Choroid plexus epithelial cell (primary cell): ENCODE measurements around the gene COL4A1.
A peak's percentile ranks its signal among the peaks of the same experiment; 100 is the strongest.

Source experiments
- DNase-seq: peaks from one replicate; pipeline ENCODE4 v3.0.0-alpha.2; 2010; ENCODE audit warnings: low read depth
- H3K4me3 ChIP-seq: 2 replicates; pipeline ENCODE4 v1.5.1; 2011; ENCODE audit warnings: low read depth, mild to moderate bottlenecking, control low read depth, low read length, moderate library complexity
- TF ChIP-seq, protein P1 (sequence below): conservative IDR thresholded peaks from 2 replicates; pipeline ENCODE4 v1.5.1; 2011; ENCODE audit warnings: low read depth, mild to moderate bottlenecking, control low read depth, inconsistent platforms, low read length, moderate library complexity

The COL4A1 gene

DNA sequence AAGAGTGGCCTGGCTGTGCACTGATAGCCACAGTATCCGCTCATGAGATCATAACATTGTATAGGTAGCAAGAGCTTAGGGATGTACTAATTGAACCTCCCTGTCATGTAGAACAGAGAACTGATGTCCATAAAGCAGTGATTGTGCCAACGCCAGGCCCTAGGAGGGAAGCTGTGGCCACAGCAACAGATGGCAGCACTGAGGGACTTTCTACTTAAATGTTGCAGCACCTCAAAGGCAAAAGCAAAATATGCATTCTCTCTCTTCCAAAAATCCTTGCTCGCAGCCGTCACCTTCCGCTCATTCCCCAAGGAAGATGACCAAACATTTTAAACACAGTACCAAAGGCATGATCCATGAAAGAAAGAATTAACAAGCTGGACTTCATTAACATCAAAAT, 32.3 kb downstream of the COL4A1 start:
- H3K4me3 ChIP-seq = no peak overlapping the region
- TF ChIP-seq, protein P1, sequence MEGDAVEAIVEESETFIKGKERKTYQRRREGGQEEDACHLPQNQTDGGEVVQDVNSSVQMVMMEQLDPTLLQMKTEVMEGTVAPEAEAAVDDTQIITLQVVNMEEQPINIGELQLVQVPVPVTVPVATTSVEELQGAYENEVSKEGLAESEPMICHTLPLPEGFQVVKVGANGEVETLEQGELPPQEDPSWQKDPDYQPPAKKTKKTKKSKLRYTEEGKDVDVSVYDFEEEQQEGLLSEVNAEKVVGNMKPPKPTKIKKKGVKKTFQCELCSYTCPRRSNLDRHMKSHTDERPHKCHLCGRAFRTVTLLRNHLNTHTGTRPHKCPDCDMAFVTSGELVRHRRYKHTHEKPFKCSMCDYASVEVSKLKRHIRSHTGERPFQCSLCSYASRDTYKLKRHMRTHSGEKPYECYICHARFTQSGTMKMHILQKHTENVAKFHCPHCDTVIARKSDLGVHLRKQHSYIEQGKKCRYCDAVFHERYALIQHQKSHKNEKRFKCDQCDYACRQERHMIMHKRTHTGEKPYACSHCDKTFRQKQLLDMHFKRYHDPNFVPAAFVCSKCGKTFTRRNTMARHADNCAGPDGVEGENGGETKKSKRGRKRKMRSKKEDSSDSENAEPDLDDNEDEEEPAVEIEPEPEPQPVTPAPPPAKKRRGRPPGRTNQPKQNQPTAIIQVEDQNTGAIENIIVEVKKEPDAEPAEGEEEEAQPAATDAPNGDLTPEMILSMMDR = peak; percentile 55
- no peak for DNase-seq

DNA sequence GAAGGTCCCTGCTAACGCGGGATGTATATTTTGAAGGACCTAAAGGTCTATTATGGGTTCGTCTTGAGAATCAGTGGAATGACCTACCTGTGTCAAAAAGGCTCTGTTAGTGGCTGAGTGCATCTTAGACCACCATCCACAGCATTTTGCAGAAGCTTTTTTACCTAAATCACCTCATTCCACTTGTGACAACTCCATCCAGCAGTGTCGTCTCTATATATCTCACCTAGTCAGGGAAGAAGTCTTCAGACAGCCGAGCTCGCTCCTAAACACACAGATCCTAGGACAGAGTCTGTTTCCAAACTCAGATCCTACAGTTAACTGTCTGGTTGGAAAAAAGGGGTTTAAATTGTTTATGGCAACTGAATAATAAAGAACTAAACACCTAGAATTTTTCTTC, 33.7 kb downstream of the COL4A1 start:
- H3K4me3 ChIP-seq = no peak overlapping the region
- no peak for DNase-seq
- TF ChIP-seq, protein P1 = no peak

DNA sequence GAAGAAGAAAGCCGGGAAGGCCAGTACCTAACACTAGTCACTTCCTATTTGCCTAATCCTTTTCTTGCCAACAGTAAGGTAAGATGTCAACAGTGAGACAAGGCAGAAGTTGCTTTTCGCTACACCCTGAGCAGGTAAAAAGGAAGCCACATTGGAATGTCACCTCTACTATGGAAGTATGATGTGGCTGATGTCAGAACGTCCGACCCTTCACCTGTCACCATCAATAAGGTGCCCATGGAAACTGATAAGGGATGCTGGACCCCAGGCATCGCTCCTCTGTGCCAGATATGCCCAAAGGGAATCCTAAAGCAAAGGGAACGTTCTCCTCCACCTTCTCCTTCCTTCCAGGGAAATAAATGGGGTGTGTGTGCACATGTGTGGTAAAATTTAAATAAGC, 34.3 kb downstream of the COL4A1 start:
- DNase-seq = no peak
- TF ChIP-seq, protein P1 = no peak
- no peak overlapping the region for H3K4me3 ChIP-seq

DNA sequence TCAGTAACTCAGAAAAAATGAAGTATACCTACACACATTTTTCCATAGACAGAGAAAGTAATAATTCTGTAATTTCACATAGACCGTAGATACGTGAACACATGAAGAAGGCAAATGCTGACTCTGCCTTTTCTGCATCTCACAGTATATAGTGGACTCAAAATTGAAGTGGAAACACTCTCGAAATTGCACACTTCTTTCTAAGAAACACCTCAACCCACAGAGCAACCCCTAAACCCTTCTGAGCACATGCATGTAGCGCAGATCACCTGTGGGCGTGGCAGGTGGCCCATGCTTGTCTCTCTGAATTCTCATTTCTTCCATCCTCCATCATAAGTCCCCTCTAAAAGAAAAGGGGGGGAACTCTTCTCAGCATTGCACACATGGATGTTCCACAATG, 34.7 kb downstream of the COL4A1 start:
- TF ChIP-seq, protein P1 = no peak
- no peak for DNase-seq
- H3K4me3 ChIP-seq = no peak overlapping the region

DNA sequence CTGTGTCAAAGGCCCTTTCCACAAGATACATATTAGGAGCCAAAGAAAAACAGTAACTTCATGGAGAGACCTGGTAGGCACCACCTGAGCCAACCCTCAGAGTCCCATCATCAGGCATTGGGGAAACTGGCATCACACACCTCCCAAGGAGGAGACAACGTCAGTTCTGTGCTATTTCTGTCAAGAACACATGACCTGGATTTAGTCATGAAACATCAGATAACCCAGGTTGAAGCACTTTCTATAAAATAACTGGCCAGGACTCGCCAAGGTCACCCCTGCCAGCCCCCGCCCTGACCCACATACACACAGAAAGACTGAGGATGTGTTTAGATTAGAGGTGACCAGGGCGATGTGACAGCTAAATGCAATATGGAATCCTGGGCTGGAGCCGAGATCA, 35.6 kb downstream of the COL4A1 start:
- TF ChIP-seq, protein P1 = no peak

DNA sequence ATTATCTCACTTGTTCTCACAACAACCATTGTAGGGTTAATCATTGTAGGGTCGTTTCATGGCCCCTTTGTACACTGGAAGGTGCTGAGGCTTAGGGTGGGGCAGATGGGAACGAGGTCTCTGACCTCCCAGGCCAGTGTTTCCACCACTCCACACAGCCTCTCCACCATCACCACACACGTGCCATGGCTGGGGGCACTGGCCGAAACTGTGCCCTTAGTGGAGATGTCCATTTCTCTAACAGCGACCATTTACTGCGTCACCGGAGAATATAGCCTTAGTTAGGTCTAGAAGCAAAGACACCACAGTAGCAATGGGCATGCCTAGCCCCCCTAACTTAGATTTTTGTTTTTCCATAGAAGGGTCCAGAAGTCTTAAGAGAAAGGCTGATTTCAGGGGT, 36.5 kb downstream of the COL4A1 start:
- no peak for DNase-seq
- no peak overlapping the region for H3K4me3 ChIP-seq
- TF ChIP-seq, protein P1 = no peak

More for the DNA sequence above, 35.6 kb downstream of the COL4A1 start:
- no peak overlapping the region for H3K4me3 ChIP-seq
- DNase-seq = no peak

DNA sequence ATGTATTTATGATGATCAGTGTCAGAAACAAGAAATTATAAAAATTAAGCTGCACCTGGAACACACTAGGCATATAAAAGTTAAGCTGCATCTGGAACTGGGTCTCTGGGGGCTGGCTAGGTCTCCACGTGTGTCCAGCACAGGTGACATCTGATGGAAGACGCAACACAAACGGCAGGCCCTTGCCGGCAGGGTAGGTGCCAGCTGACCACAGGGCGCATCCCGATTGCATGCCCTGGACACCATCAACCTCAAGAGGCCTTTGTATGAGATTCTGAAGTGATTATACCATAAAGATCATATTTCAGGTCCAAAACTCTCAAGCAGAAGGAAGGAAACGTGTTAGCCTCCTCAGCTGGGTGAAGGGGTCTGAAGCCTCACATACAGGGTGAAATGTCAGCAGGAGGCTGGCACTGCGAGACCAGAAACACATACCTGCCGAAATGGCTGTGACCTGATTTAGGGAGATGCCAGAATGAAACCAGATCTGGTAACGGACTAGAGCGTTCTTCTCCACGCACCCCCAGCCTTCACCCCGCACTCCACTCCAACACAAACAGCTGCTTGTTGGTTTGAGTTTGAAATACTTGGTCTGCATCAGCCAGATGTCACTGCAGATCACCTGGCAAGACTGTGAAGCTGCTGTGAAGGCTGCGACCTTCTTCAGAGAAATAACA, 37.3 kb downstream of the COL4A1 start:
- TF ChIP-seq, protein P1 = no peak
- DNase-seq = no peak
- no peak overlapping the region for H3K4me3 ChIP-seq
